Lower leg skin (tissue), 3 donors: ENCODE data around the gene SGCA.

Source experiments
- CTCF ChIP-seq, 3 donors: fragments of 450-650 bp; IDR thresholded peaks; one replicate each; pipeline ENCODE4 v1.5.1; 2016; ENCODE audit warnings: antibody characterized with exemption in 3 of 3, mild to moderate bottlenecking in 3 of 3, moderate library complexity in 2 of 3
- POLR2A ChIP-seq, 2 donors: fragments of 450-650 bp; IDR thresholded peaks; one replicate each; pipeline ENCODE4 v1.6.1; 2016 to 2017; ENCODE audit warnings: antibody characterized with exemption in 2 of 2, mild to moderate bottlenecking in 1 of 2, moderate library complexity in 1 of 2

DNA sequence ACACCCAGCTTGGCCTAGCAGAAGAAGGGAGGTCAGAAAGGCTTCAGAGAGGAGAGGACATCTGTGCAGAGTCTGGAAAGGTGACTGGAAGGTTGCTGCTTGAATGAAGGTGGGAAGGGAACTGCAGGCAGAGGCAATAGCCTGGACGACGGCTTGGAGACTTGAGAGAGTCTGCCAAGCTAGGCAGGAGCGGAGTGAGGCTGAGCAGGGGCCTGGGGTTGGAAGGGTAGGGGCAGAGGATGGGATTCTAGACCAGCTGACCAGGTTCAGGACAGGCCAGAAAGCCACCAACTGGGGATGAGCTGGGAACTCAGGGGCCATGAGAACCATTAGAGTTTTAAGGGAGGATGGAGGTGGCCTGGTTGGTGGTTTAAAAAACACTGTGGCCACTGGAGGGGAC, 339 bp upstream of the SGCA start:
- TF ChIP-seq CTCF (IDR thresholded peaks at IDR 0.05) (no peak), POLR2A (IDR thresholded peaks at IDR 0.05) (no peak)
